Measurements from ENCODE around the gene GRIN3B.

GRIN3B gene

DNA sequence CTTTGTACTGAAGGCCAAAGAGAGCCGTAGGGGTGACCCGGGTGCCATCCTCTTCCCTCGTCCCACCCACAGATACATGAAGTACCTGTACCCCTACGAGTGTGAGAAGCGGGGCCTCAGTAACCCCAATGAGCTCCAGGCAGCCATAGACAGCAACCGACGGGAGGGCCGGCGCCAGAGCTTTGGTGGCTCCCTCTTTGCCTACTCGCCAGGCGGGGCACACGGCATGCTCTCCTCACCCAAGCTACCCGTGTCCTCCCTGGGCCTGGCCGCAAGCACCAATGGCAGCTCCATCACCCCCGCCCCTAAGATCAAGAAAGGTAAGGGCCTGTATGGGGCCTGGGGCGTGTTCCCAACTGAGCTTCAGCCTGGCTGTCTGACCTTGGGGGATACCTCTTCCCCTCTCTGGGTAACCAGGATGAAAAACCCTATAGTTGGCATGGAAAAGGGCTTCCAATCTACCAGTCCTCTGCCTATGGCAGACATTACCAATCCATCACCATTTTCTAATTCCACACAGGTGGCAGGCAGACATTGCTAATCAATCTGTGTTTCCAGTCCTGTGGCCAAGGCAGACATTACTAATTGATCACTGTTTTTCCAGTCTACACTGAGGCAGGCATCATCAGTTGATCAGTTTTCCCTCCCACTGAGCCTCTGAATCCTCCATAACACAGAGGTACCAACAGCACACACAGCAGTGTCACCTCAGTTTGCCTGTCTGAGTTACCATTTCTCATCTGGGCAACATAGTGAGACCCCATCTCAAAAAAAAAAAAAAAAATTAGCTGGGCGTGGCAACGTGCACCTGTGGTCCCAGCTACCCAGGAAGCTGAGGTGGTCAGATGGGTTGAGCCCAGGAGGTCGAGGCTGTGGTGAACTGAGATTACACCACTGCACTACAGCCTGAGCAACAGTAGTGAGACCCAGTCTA is 35.2 kb upstream of the GRIN3B start:
- DNase-seq, result no peak

- no peak for DNase-seq
These were observed 33.6 kb upstream of the GRIN3B start for GRCh38 chr19:966485-967088.

- DNase-seq, result no peak
These were observed 29.5 kb upstream of the GRIN3B start for GRCh38 chr19:970695-971094.

GRCh38 chr19:971795-972194 is 28.4 kb upstream of the GRIN3B start:
- DNase-seq, result no peak

DNA sequence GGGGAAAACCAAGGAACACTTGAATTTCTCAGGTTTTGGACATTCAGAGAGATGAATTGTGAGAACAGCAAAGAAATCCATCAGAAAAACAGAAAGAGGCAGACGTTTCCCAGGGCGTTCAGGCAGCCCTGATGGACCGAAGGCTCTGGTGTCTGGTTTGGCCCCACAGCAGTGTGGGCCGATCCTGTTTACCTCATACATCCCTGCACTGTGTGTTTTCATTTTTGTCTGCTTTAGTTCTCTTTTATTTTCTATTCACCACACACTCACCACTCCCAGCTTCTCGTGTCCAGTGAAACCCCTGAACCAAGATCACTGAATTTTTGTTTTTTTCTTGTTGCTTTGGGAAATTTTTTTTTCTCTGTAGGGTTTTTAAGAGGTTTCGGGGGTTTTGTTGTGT is 27.9 kb upstream of the GRIN3B start:
- DNase-seq, result no peak

DNA sequence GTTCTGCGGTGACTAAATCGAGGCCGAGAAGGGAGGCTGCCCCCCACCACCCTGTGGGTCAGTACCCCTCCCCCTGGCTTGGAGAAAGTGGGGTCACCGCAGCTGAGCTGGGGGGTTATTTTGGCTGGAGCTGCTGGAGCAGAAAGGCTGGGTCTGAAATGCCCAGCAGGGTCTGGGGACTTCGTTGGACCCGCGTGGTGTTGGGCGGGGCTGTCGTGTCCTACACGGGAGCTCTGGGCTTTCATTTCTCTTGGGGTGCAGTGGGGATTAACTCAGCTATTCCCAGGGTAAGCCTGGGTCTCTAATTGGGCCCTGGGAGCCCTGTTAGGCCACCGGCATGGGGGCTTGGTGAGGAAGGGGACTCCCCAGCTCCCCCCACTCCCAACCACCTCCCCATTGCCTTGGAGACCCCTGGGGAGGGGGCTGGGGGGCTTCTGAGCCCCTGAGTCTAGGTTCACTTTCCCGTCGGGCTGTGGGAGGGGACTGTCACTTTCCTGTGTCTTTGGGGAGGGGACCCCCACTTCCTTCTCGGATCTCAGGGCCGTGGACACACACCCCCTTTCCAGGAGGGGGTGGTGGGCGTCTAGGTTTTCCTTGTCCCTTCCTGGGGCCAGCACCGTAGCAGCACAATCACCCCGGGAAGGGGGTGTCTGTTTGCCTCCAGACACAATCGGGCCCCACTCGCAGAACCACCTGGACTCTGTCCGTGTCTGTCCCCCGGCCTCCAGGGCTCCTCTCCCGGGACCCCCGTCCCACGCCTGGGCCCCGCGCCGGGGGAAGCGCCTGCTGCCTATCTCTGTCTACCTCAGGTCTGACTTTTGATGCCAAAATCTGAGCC is 26.3 kb upstream of the GRIN3B start:
- DNase-seq, result no peak

DNA sequence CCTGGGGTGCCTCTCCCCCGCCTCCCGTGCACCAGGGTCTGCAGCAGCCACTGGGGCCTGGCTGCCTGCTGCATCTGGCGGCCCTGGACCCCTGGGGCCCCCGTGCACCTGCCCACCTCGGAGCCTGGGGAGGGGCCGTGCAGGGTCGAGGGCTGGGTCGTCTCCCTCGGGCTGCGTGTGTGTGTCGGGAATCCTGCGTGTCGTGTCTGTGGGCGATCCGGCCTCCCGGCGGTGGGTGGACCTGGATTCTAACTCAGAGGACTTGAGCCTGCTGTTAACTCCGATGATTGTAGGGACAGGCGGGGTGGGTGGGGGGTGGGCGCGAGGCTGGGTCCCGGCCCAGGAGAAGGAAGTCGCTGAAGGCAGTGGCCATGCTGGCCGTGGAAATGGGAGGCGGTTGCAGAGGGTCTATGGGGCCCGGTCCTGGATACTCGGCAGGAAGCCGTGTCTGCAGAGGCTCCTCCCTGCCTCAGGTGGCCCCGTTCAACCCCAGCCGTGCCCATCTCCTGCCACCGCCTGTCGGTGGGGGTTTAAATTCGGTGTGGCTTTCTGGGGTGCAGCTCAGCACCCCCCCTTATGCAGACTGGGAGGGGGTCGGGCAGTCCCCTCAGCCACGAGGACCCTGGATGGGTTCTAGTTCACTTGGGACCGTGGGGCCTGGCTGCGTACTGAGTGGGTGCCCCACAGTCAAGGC is 25.5 kb upstream of the GRIN3B start:
- no peak for DNase-seq

GRCh38 chr19:976476-976875 is 23.7 kb upstream of the GRIN3B start:
- no peak for DNase-seq

- DNase-seq, result no peak
These were observed 23.2 kb upstream of the GRIN3B start for GRCh38 chr19:977058-977464.

GRCh38 chr19:979318-979741 is 20.9 kb upstream of the GRIN3B start:
- no peak for DNase-seq

DNA sequence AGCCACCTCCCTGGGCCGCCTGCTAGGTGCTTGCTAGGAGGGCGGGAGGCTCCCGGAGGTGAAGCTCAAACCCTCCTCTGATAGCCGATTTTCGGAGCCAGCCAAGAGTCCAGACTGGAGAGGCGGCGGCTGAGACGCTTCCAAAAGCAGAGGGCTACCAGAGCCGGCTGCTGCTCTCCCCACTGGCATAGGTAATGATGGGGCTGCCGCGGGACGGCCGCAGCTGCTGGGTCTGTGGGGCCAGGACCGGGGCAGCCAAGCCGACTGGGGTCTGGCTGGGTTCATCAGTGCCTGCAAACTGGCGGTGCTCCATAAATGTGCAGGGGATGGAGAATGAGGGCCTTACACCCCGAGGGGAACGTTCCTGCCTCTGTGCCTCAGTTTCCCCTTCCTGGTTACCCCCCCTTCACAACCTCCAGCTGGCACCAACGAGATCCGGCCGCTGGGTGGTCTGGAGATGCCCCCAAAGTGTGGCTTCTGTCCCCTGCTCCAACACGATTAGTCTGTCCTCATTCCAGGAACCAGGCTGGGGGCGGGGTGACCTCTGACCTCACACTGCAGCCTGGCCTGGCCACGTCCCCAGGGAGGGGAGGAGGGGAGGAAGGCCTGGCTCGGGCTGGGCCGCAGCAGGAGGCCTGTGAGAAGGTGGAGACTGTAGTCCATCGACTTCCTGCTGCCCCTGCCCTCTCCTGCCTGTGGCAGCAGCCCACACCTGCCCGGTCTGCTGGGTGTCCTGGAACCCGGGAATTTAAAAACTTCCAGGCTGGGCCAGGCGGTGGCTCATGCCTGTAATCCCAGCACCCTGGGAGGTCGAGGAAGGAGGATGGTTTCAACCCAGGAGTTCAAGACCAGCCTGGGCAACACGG is 19.9 kb upstream of the GRIN3B start:
- DNase-seq, result no peak

DNA sequence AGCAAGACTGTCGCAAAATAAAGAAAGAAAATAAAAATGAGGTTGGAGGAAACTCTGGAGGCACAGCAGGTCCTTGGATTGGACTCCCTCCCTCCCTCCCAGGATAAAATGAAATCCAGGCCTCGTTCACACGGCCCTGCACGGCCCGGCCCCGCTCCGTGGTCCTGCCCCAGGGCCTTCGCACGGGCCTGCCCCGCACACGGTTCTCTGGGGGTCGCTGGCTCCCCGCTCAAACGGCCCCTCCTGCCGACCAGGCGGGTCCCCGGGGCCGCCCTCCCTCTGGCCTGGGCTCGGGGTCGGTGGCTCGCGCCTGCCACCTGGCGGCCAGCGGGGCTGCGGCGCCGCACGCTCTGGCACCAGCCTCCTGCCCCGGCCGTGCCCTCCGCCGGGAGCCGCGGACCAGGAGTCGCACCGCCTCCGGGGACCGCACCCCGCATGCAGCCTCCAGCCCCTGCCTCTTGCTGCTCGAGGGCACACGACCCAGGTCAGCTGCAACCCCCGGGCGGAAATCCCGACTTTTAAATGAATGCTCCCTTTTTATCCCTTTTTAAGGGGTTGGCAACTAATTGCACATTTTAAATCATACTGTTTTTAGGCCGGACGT is 17.6 kb upstream of the GRIN3B start:
- peak; percentile 42 for DNase-seq

DNA sequence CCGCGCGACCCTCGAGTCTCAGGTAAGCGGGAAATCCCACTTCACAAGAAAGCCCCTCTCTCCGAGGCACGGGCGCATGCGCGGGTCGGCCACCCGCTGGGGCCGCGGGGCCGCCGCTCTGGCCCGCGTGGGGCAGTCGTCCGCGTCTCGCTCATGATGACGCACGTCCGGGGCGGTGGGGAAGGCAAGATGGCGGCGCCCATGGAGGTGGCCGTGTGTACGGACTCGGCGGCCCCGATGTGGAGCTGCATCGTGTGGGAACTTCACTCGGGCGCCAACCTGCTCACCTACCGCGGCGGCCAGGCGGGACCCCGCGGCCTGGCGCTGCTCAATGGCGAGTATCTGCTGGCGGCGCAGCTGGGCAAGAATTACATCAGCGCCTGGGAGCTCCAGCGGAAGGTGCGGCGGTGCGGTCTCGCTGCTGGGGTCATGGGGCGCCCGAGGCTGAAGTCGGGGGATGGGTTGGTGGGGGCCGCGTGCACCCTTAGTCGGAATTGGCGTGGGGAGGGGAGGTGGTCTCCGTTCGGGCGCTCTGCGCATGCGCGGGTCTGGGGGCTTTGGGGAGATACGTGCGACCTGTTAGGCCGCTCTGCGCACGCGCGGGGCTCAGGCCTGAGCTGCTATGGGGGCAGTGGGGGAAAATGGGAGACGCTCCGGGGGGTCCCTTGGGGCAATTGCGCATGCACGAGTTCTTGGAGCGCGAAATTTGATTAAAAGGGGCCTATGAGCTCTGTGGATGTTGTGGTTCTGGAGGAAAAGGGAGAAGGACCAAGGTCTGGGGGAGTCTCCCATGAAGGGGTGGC is 15.9 kb upstream of the GRIN3B start, which contains the start of gene WDR18:
Gene WDR18, plus strand, starts transcription at position 181 of the 803 bp plus-strand sequence. Its CDS starts 9 bp downstream, at position 190.
- peak; percentile 87 for DNase-seq

DNA sequence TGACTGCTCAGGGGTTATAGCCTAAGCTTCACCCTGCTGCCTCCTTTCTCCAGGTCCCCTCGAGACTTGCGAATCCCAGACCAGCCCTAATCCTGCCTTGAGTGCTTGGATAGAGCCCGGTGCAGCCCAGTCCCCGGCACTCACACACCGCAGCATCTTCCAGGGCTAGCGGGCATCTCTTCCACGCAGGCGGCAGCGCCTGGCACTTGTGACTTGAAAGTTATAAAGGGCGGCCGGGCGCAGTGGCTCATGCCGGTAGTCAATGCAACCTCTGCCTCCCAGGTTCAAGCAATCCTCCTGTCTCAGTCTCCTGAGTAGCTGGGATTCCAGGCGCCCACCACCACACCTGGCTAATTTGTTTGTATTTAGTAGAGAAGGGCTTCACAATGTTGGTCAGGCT is 14.1 kb upstream of the GRIN3B start:
- no peak for DNase-seq

DNA sequence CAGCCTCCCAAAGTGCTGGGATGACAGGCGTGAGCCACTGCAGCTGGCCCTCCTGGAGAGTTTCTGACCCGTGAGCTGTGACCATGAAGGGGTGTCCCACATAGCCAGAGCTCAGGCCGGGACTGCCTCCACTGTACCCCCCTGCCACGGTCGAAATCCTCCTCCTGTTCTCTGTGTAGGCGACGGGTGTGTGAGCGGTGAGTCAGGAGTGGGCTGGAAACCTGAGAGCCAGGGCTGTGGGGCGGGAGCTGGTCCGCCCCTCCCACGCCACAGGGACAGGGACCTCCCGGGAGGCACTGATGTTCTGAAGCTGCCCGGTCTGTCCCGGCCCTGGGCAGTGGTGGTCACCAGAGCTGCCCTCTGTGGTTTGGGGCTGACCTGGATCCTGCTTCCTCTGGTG is 12.1 kb upstream of the GRIN3B start:
- no peak for DNase-seq

DNA sequence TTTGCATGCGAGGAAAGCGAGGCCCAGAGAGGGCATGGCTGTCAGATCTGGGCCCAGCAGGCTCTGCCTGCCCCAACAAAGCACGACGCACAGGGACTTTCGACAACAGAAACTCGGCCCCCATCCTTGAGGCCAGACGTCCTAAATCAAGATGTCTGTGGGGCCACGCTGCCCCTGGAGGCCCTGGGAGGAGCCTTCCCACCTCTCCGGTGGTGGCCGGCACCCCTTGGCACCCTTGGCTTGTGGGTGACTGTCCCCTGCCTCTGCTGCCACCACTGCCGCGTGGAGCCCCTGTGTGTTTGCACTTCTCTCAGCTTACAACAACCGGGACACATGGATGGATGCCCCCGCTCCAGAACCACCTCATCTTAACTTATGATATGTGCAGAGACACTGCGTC is 11.7 kb upstream of the GRIN3B start:
- no peak for DNase-seq

GRCh38 chr19:989381-990081 is 10.7 kb upstream of the GRIN3B start:
- no peak for DNase-seq

GRCh38 chr19:990119-990571 is 10.1 kb upstream of the GRIN3B start:
- DNase-seq, result no peak

- no peak for DNase-seq
These were observed 9.5 kb upstream of the GRIN3B start for GRCh38 chr19:990746-991145.
